SK-N-MC (cell line): ENCODE results near the gene AVP.

ENCODE experiments used
- EZH2 ChIP-seq: fragments of 200-600 bp; sonication (generic); IDR thresholded peaks from one replicate; pipeline ENCODE4 v1.6.1; 2017; ENCODE audit warnings: antibody characterized with exemption
- POLR2AphosphoS5 ChIP-seq: IDR thresholded peaks from 2 replicates; pipeline ENCODE4 v1.6.1; 2012; ENCODE audit warnings: mild to moderate bottlenecking, low read depth, low read length, borderline replicate concordance

- TF ChIP-seq EZH2 (no peak), POLR2AphosphoS5 (no peak)
Observed at GRCh38 chr20:3093861-3094361, 9.4 kb upstream of the AVP start.
